IMR-90 (cell line): ENCODE data around the gene HNRNPM. TPM values are rescaled to one million over a fixed set of nuclear protein-coding genes. Genes with fewer than 3 reads are reported as not detected.

Experiments
- ATAC-seq: fragments of 200-7000 bp; cut with Tn5 transposase; 2 replicates; pipeline ENCODE4 v1.9.1; 2020; ENCODE audit warnings: low read depth, mild to moderate bottlenecking, moderate library complexity
- BruUV-seq: library from RNA; stranded (reverse); fragments of 400-500 nt; replicated peaks from 2 replicates; lab custom pipeline; 2021; lab: Mats Ljungman, UMichigan
- CTCF ChIA-PET: fragments of 300-600 bp; formaldehyde crosslinking; extraction: SDS; loops from one replicate; lab custom pipeline; 2021; ENCODE audit warnings: antibody characterized with exemption; lab: Yijun Ruan, JAX
- POLR2A ChIA-PET: fragments of 300-600 bp; sonication (Branson Sonifier 250); formaldehyde crosslinking; loops from one replicate; lab custom pipeline; 2022; ENCODE audit warnings: antibody characterized with exemption; ENCODE audit not compliant: unreplicated experiment; lab: Charles Lee
- DNase-seq: peaks from one replicate; pipeline ENCODE4 v3.0.0; 2013
- H2AFZ ChIP-seq: replicated peaks from 2 replicates; pipeline ENCODE3; 2013; ENCODE audit warnings: low read length, mild to moderate bottlenecking; ENCODE audit not compliant: poor library complexity
- H2AK5ac ChIP-seq: 2 replicates; pipeline ENCODE4 v1.6.1; 2013; ENCODE audit warnings: low read depth, low read length, inconsistent platforms
- H2AK9ac ChIP-seq: replicated peaks from 2 replicates; pipeline ENCODE3; 2013; ENCODE audit warnings: mild to moderate bottlenecking, low read depth, low read length, moderate library complexity; ENCODE audit not compliant: poor library complexity
- H2BK120ac ChIP-seq: 2 replicates; pipeline ENCODE4 v1.6.1; 2013; ENCODE audit warnings: low read depth, low read length, inconsistent platforms
- H2BK15ac ChIP-seq: 3 replicates; pipeline ENCODE4 v1.6.1; 2013; ENCODE audit warnings: low read depth, low read length, inconsistent platforms
- H2BK20ac ChIP-seq: 2 replicates; pipeline ENCODE4 v1.6.1; 2013; ENCODE audit warnings: low read depth, mild to moderate bottlenecking, inconsistent platforms, low read length, moderate library complexity
- H2BK5ac ChIP-seq: 2 replicates; pipeline ENCODE4 v1.6.1; 2013; ENCODE audit warnings: mild to moderate bottlenecking, low read depth, low read length, inconsistent platforms; ENCODE audit not compliant: poor library complexity, severe bottlenecking
- H3K14ac ChIP-seq: replicated peaks from 2 replicates; pipeline ENCODE4 v1.6.1; 2013; ENCODE audit warnings: low read depth, low read length, inconsistent platforms
- H3K18ac ChIP-seq: 2 replicates; pipeline ENCODE4 v1.6.1; 2013; ENCODE audit warnings: low read depth, low read length, control low read depth
- H3K23ac ChIP-seq: 2 replicates; pipeline ENCODE4 v1.6.1; 2013; ENCODE audit warnings: low read depth, low read length, inconsistent platforms
- H3K27ac ChIP-seq: 2 replicates; pipeline ENCODE4 v1.5.1; 2013; ENCODE audit warnings: mild to moderate bottlenecking, control low read depth, low read length; ENCODE audit not compliant: insufficient read depth
- H3K27me3 ChIP-seq: 2 replicates; pipeline ENCODE4 v1.6.1; 2013; ENCODE audit warnings: low read length; ENCODE audit not compliant: control insufficient read depth, insufficient read depth
- H3K36me3 ChIP-seq: 2 replicates; pipeline ENCODE4 v1.6.1; 2013; ENCODE audit warnings: low read length, mixed read lengths; ENCODE audit not compliant: control insufficient read depth, insufficient read depth
- H3K4ac ChIP-seq: 2 replicates; pipeline ENCODE4 v1.6.1; 2013; ENCODE audit warnings: low read depth, low read length, inconsistent platforms
- H3K4me1 ChIP-seq: 2 replicates; pipeline ENCODE4 v1.6.1; 2013; ENCODE audit warnings: low read length, mixed read lengths; ENCODE audit not compliant: control insufficient read depth, insufficient read depth
- H3K4me2 ChIP-seq: 2 replicates; pipeline ENCODE4 v1.6.1; 2013; ENCODE audit warnings: low read depth, mild to moderate bottlenecking, control low read depth, low read length, moderate library complexity
- H3K4me3 ChIP-seq: 2 replicates; pipeline ENCODE4 v1.5.1; 2013; ENCODE audit warnings: low read depth, mild to moderate bottlenecking, control low read depth, low read length, moderate library complexity; ENCODE audit not compliant: insufficient read depth
- H3K56ac ChIP-seq: 2 replicates; pipeline ENCODE4 v1.6.1; 2013; ENCODE audit warnings: low read length, inconsistent platforms; ENCODE audit not compliant: insufficient read depth; ENCODE audit errors: extremely low read depth
- H3K79me1 ChIP-seq, 2 experiments: 2 replicates each; pipeline ENCODE4 v1.6.1; 2013; ENCODE audit warnings: low read length in 2 of 2, inconsistent platforms in 1 of 2, low read depth in 1 of 2
- H3K9ac ChIP-seq: 2 replicates; pipeline ENCODE4 v1.6.1; 2013; ENCODE audit warnings: low read depth, low read length, control low read depth
- H3K9me1 ChIP-seq: 2 replicates; pipeline ENCODE4 v1.6.1; 2013; ENCODE audit warnings: low read length, inconsistent platforms; ENCODE audit not compliant: insufficient read depth
- H3K9me3 ChIP-seq: 2 replicates; pipeline ENCODE4 v1.6.1; 2013; ENCODE audit warnings: low read length; ENCODE audit not compliant: control insufficient read depth, insufficient read depth
- H4K20me1 ChIP-seq: 2 replicates; pipeline ENCODE4 v1.6.1; 2013; ENCODE audit warnings: low read length, inconsistent platforms; ENCODE audit not compliant: insufficient read depth
- H4K5ac ChIP-seq: 2 replicates; pipeline ENCODE4 v1.6.1; 2013; ENCODE audit warnings: mild to moderate bottlenecking, low read depth, low read length, control low read depth
- H4K8ac ChIP-seq, 2 experiments: 2 replicates each; pipeline ENCODE4 v1.6.1; 2013; ENCODE audit warnings: low read depth in 2 of 2, low read length in 2 of 2, control low read depth in 1 of 2, inconsistent platforms in 1 of 2
- H4K91ac ChIP-seq: 2 replicates; pipeline ENCODE4 v1.6.1; 2013; ENCODE audit warnings: low read depth, low read length, inconsistent platforms; ENCODE audit not compliant: insufficient read depth
- BHLHE40 ChIP-seq: fragments of 150-350 bp; IDR thresholded peaks from 2 replicates; pipeline ENCODE4 v1.6.1; 2016; ENCODE audit warnings: mild to moderate bottlenecking, low read depth, low read length
- CEBPB ChIP-seq: IDR thresholded peaks from 2 replicates; pipeline ENCODE4 v1.6.1; 2012; ENCODE audit warnings: low read depth, low read length, improper control_type of control experiment
- CHD1 ChIP-seq: IDR thresholded peaks from 2 replicates; pipeline ENCODE4 v1.6.1; 2012; ENCODE audit warnings: low read depth, low read length, improper control_type of control experiment
- CTCF ChIP-seq: conservative IDR thresholded peaks from 2 replicates; pipeline ENCODE4 v1.5.1; 2012; ENCODE audit warnings: mild to moderate bottlenecking, low read depth, low read length, improper control_type of control experiment
- ELK1 ChIP-seq: fragments of 150-350 bp; IDR thresholded peaks from 2 replicates; pipeline ENCODE4 v1.6.1; 2016; ENCODE audit warnings: low read depth, mild to moderate bottlenecking, low read length, moderate library complexity, borderline replicate concordance
- MAFK ChIP-seq: IDR thresholded peaks from 2 replicates; pipeline ENCODE4 v1.6.1; 2012; ENCODE audit warnings: low read depth, low read length, improper control_type of control experiment
- MAZ ChIP-seq: IDR thresholded peaks from 2 replicates; pipeline ENCODE4 v1.6.1; 2012; ENCODE audit warnings: low read depth, mild to moderate bottlenecking, low read length, improper control_type of control experiment, moderate library complexity, borderline replicate concordance
- NFE2L2 ChIP-seq: fragments of 150-350 bp; IDR thresholded peaks from 2 replicates; pipeline ENCODE4 v1.6.1; 2016; ENCODE audit warnings: low read depth, mild to moderate bottlenecking, low read length
- POLR2A ChIP-seq: IDR thresholded peaks from 2 replicates; pipeline ENCODE4 v1.6.1; 2012; ENCODE audit warnings: mild to moderate bottlenecking, low read depth, low read length
- RAD21 ChIP-seq: IDR thresholded peaks from 2 replicates; pipeline ENCODE4 v1.6.1; 2012; ENCODE audit warnings: low read length, improper control_type of control experiment
- RCOR1 ChIP-seq: IDR thresholded peaks from 2 replicates; pipeline ENCODE4 v1.6.1; 2012; ENCODE audit warnings: mild to moderate bottlenecking, low read length, improper control_type of control experiment; ENCODE audit not compliant: insufficient replicate concordance
- RFX5 ChIP-seq: IDR thresholded peaks from 2 replicates; pipeline ENCODE4 v1.8.0; 2012; ENCODE audit warnings: low read depth, mild to moderate bottlenecking, low read length, moderate library complexity
- SMC3 ChIP-seq: fragments of 150-350 bp; IDR thresholded peaks from 2 replicates; pipeline ENCODE4 v1.6.1; 2016; ENCODE audit warnings: low read depth, mild to moderate bottlenecking, antibody characterized with exemption, low read length, moderate library complexity
- USF2 ChIP-seq: fragments of 150-350 bp; IDR thresholded peaks from 2 replicates; pipeline ENCODE4 v1.6.1; 2017; ENCODE audit warnings: mild to moderate bottlenecking, antibody characterized with exemption, low read length, low read depth
- WGBS, 2 experiments: methylation state at CpG; one replicate each; pipeline versions ENCODE4 v1.1.5 to v1.1.7; 2013; ENCODE audit warnings: missing lambda C conversion rate in 2 of 2; ENCODE audit not compliant: insufficient read length in 1 of 2; ENCODE audit errors: extremely low coverage in 2 of 2; 5-methylcytosine and 5-hydroxymethylcytosine counted together
- dilution Hi-C: fragments of 300-500 bp; cut with HindIII; formaldehyde crosslinking; loops from one replicate; pipeline ENCODE4 v1.14.3; 2018; ENCODE audit warnings: low sequenced_read_pairs; ENCODE audit not compliant: unreplicated experiment
- in situ Hi-C: fragments of 300-500 bp; cut with MboI; formaldehyde crosslinking; loops from 3 replicates; pipeline ENCODE4 v1.14.3; 2019; ENCODE audit warnings: low sequenced_read_pairs, inconsistent platforms, mixed read lengths
- intact Hi-C: fragments of 100-400 bp; cut with micrococcal nuclease; formaldehyde crosslinking; loops from 2 replicates; pipeline ENCODE4 v1.10.0; 2022
- polyA plus RNA-seq, 3 experiments: library from polyadenylated mRNA; depleted of rRNA; stranded (reverse); fragments of >200 nt; gene quantifications; 2 replicates each; pipeline ENCODE4 v1.2.3, GENCODE V29; 2012; ENCODE audit warnings: low replicate concordance in 1 of 3
- total RNA-seq: library from RNA; depleted of rRNA; stranded (reverse); fragments of >200 nt; gene quantifications from 2 replicates; pipeline ENCODE4 v1.2.3, GENCODE V29; 2012

HNRNPM gene
- total and polyA plus RNA-seq, 2 of the 4 experiments (the other 2 are of a cell fraction), result 75.6 to 197 TPM

- Histone ChIP-seq H3K27me3 (no peaks in the 10 kb centered on the region), H3K4me2 (no peak overlapping the region), H2AFZ (no peak overlapping the region), H4K5ac (no peak overlapping the region), H2BK5ac (no peak overlapping the region), H4K8ac (no peak overlapping the region), H3K36me3 (peaks cover 51% of the 10 kb centered on the region), H3K79me1 (peaks cover 4 to 31% of the 10 kb centered on the region in 2 experiments), H3K4ac (no peak overlapping the region), H3K4me1 (no peaks in the 10 kb centered on the region; the same call in 1 of the 2 replicates), H4K91ac (no peak overlapping the region), H4K20me1 (peaks cover 23% of the 10 kb centered on the region), H3K56ac (no peak overlapping the region), H2AK9ac (no peak overlapping the region), H3K9me1 (peaks cover 3% of the 10 kb centered on the region; the same call in 1 of the 2 replicates), H2BK15ac (no peak overlapping the region), H3K9ac (no peak overlapping the region), H3K14ac (no peak overlapping the region), H3K27ac (no peak overlapping the region), H3K9me3 (no peaks in the 10 kb centered on the region), H3K4me3 (no peak overlapping the region), H3K23ac (no peak overlapping the region), H2BK20ac (no peak overlapping the region), H2BK120ac (no peak overlapping the region), H3K18ac (no peak overlapping the region), H2AK5ac (no peak overlapping the region)
- dilution Hi-C loops, result no loop called here
- in situ Hi-C loops, result no loop called here
- no peak for ATAC-seq
- ChIA-PET POLR2A (no interaction called here), CTCF (no interaction called here)
- no TSS peak for BruUV-seq
- TF ChIP-seq CTCF, result no peak
- no peak for TF ChIP-seq RAD21
- no peak for TF ChIP-seq CHD1
- TF ChIP-seq CEBPB, result no peak
- no peak for TF ChIP-seq SMC3
- no peak for TF ChIP-seq NFE2L2
- no peak for TF ChIP-seq RCOR1
- no peak for TF ChIP-seq BHLHE40
- TF ChIP-seq MAFK, result no peak
- TF ChIP-seq USF2, result no peak
- TF ChIP-seq RFX5, result no peak
- TF ChIP-seq POLR2A, result no peak
- no peak for TF ChIP-seq MAZ
- no peak for TF ChIP-seq ELK1
- WGBS, 2 experiments, result 86% methylated on average over 15 of the region's 24 CpGs; no CpG with 5 or more reads in 1 of the 2 experiments
- intact Hi-C loops, result no loop called here
- DNase-seq, result no peak
These were observed 45.6 kb downstream of the HNRNPM start for GRCh38 chr19:8490395-8490760.
